Endothelial cell of umbilical vein (primary cell): ENCODE measurements around the gene PCDH7.

Experiments
- CTCF ChIP-seq, 2 donors: IDR thresholded peaks; 1 replicate in 1 of 2; 2 replicates in 1 of 2; pipeline ENCODE4 v1.5.1; 2011; ENCODE audit warnings: low read length in 2 of 2, mild to moderate bottlenecking in 2 of 2, moderate library complexity in 2 of 2, control low read depth in 1 of 2, inconsistent platforms in 1 of 2, low read depth in 1 of 2; ENCODE audit not compliant: insufficient read depth in 1 of 2; ENCODE audit errors: extremely low read depth in 1 of 2
- POLR2AphosphoS5 ChIP-seq: IDR thresholded peaks from 2 replicates; pipeline ENCODE4 v1.6.1; 2012; ENCODE audit warnings: low read depth, mild to moderate bottlenecking, control low read depth, low read length, moderate library complexity; ENCODE audit not compliant: insufficient read depth

- no peak for TF ChIP-seq POLR2AphosphoS5
- TF ChIP-seq CTCF (IDR thresholded peaks at IDR 0.05; ENCODE audit: extremely low read depth in 1 of 2, insufficient read depth in 1 of 2, low read depth in 1 of 2, low read length in 2 of 2) = no peak
These were observed 48.2 kb upstream of the PCDH7 start for GRCh38 chr4:30671926-30672448.
